Cardiac septum (tissue), 1 donor: ENCODE data around the gene LRRC28. TPM values are rescaled to one million over a fixed set of nuclear protein-coding genes. Genes with fewer than 3 reads are reported as not detected.

Experiments used
- DNase-seq: peaks from one replicate; pipeline ENCODE4 v3.0.0-alpha.2; 2020; ENCODE audit warnings: low spot score
- intact Hi-C: fragments of 100-400 bp; cut with DNase I; formaldehyde crosslinking; loops from one replicate; pipeline ENCODE4 v1.14.0; 2022
- total RNA-seq: library from RNA; stranded (reverse); fragmentation: NEBNext Ultra II Directional; extraction: Animal tissue kit (Norgen Biotek cat#: 25700); gene quantifications from one replicate; pipeline ENCODE4 v1.2.1, GENCODE V29; 2021
- donor health status: DM: no; HTN: no; CAD: no.

The LRRC28 gene
- total RNA-seq, 1 donor from 2014 or later = 20.9 TPM

GRCh38 chr15:99291643-99292042, 40.4 kb downstream of the LRRC28 start:
- intact Hi-C loops = loop anchor here (10.0 kb wide), 1 partner anchor 93 kb away; no protein-coding TSS in a partner anchor
- DNase-seq = no peak

- DNase-seq = no peak
- intact Hi-C loops = loop anchor here (10.0 kb wide), 1 partner anchor 89 kb away; no protein-coding TSS in a partner anchor
Observed at GRCh38 chr15:99295840-99296239, 44.6 kb downstream of the LRRC28 start.

- DNase-seq = no peak
- intact Hi-C loops = loop anchor here (10.0 kb wide), 1 partner anchor 88 kb away; no protein-coding TSS in a partner anchor
Observed at GRCh38 chr15:99296386-99296785, 45.1 kb downstream of the LRRC28 start.

GRCh38 chr15:99303907-99304306, 52.6 kb downstream of the LRRC28 start:
- intact Hi-C loops = no loop called here
- DNase-seq = no peak

GRCh38 chr15:99305761-99306505, 54.7 kb downstream of the LRRC28 start:
- no peak for DNase-seq
- intact Hi-C loops = no loop called here

GRCh38 chr15:99306694-99307338, 55.5 kb downstream of the LRRC28 start:
- DNase-seq = no peak
- intact Hi-C loops = no loop called here

GRCh38 chr15:99307735-99308134, 56.5 kb downstream of the LRRC28 start:
- DNase-seq = no peak
- intact Hi-C loops = no loop called here

- intact Hi-C loops = no loop called here
- DNase-seq = no peak
Observed at GRCh38 chr15:99310745-99311144, 59.5 kb downstream of the LRRC28 start.

- intact Hi-C loops = no loop called here
- no peak for DNase-seq
Observed at GRCh38 chr15:99312228-99312627, 60.9 kb downstream of the LRRC28 start.

GRCh38 chr15:99312794-99313193, 61.5 kb downstream of the LRRC28 start:
- no peak for DNase-seq
- intact Hi-C loops = no loop called here

GRCh38 chr15:99315636-99316035, 64.4 kb downstream of the LRRC28 start:
- no peak for DNase-seq
- intact Hi-C loops = no loop called here

- intact Hi-C loops = no loop called here
- DNase-seq = no peak
Observed at GRCh38 chr15:99320374-99321215, 69.3 kb downstream of the LRRC28 start.

GRCh38 chr15:99321468-99321867, 70.2 kb downstream of the LRRC28 start:
- no peak for DNase-seq
- intact Hi-C loops = no loop called here

GRCh38 chr15:99322643-99323405, 71.5 kb downstream of the LRRC28 start:
- intact Hi-C loops = no loop called here
- no peak for DNase-seq

- DNase-seq = no peak
- intact Hi-C loops = no loop called here
Observed at GRCh38 chr15:99324082-99324620, 72.9 kb downstream of the LRRC28 start.

GRCh38 chr15:99324700-99325099, 73.4 kb downstream of the LRRC28 start:
- no peak for DNase-seq
- intact Hi-C loops = no loop called here

GRCh38 chr15:99326235-99326634, 75.0 kb downstream of the LRRC28 start:
- DNase-seq = no peak
- intact Hi-C loops = no loop called here

GRCh38 chr15:99328106-99329072, 77.1 kb downstream of the LRRC28 start:
- DNase-seq = no peak
- intact Hi-C loops = no loop called here
